Parathyroid adenoma (tissue), 2 donors: Measurements from ENCODE around the gene ASB14.

Source experiments
- H2AFZ ChIP-seq: fragments of 300-600 bp; sonication (generic); one replicate; pipeline ENCODE4 v1.7.0; 2017; ENCODE audit warnings: antibody characterized with exemption, mild to moderate bottlenecking
- H3K27ac ChIP-seq: fragments of 300-600 bp; sonication (generic); one replicate; pipeline ENCODE4 v1.7.0; 2017
- H3K27me3 ChIP-seq: fragments of 300-600 bp; sonication (generic); one replicate; pipeline ENCODE4 v1.7.0; 2017; ENCODE audit warnings: low read length; ENCODE audit not compliant: control insufficient read depth, insufficient read depth
- H3K36me3 ChIP-seq: fragments of 300-600 bp; sonication (generic); one replicate; pipeline ENCODE4 v1.7.0; 2017; ENCODE audit warnings: low read length; ENCODE audit not compliant: control insufficient read depth, insufficient read depth
- H3K4me1 ChIP-seq: fragments of 300-600 bp; sonication (generic); one replicate; pipeline ENCODE4 v1.7.0; 2017; ENCODE audit warnings: control low read depth
- H3K4me2 ChIP-seq: fragments of 300-600 bp; sonication (generic); one replicate; pipeline ENCODE4 v1.7.0; 2017; ENCODE audit warnings: low read length
- H3K4me3 ChIP-seq: fragments of 300-600 bp; sonication (generic); one replicate; pipeline ENCODE4 v1.7.0; 2017; ENCODE audit warnings: low read depth, low read length
- H3K79me2 ChIP-seq: fragments of 300-600 bp; sonication (generic); one replicate; pipeline ENCODE4 v1.7.0; 2017; ENCODE audit warnings: control low read depth
- H3K9ac ChIP-seq: fragments of 300-600 bp; sonication (generic); one replicate; pipeline ENCODE4 v1.7.0; 2017; ENCODE audit warnings: mild to moderate bottlenecking
- H3K9me3 ChIP-seq: fragments of 300-600 bp; sonication (generic); one replicate; pipeline ENCODE4 v1.7.0; 2017; ENCODE audit warnings: low read length; ENCODE audit not compliant: control insufficient read depth
- CTCF ChIP-seq: fragments of 300-600 bp; sonication (generic); IDR thresholded peaks from one replicate; pipeline ENCODE4 v1.7.0; 2017; ENCODE audit warnings: antibody characterized with exemption, mild to moderate bottlenecking
- donor health status: primary hyperparathyroidism.

Gene ASB14

GRCh38 chr3:57288403-57288802 lies 4.1 kb downstream of the ASB14 start:
- Histone ChIP-seq H2AFZ (no peak overlapping the region), H3K27ac (no peak overlapping the region), H3K4me3 (no peak overlapping the region), H3K79me2 (no peaks in the 10 kb centered on the region), H3K27me3 (no peaks in the 10 kb centered on the region), H3K9me3 (no peaks in the 10 kb centered on the region), H3K4me1 (no peaks in the 10 kb centered on the region), H3K36me3 (no peaks in the 10 kb centered on the region), H3K9ac (no peak overlapping the region), H3K4me2 (no peak overlapping the region)
- no peak for TF ChIP-seq CTCF

- no peak for TF ChIP-seq CTCF
These were observed 5.3 kb downstream of the ASB14 start for GRCh38 chr3:57287205-57287604.

GRCh38 chr3:57283334-57283733 lies 9.2 kb downstream of the ASB14 start:
- Histone ChIP-seq H3K4me1 (no peaks in the 10 kb centered on the region), H3K27me3 (no peaks in the 10 kb centered on the region), H3K9ac (no peak overlapping the region), H3K4me2 (no peak overlapping the region), H3K9me3 (no peaks in the 10 kb centered on the region), H2AFZ (no peak overlapping the region), H3K4me3 (no peak overlapping the region), H3K79me2 (no peaks in the 10 kb centered on the region), H3K27ac (no peak overlapping the region), H3K36me3 (no peaks in the 10 kb centered on the region)
- no peak for TF ChIP-seq CTCF

More at GRCh38 chr3:57287205-57287604, 5.3 kb downstream of the ASB14 start:
- H3K27ac ChIP-seq = no peak overlapping the region
- H3K4me1 ChIP-seq = no peaks in the 10 kb centered on the region
- H3K9ac ChIP-seq = no peak overlapping the region
- H3K9me3 ChIP-seq = no peaks in the 10 kb centered on the region
- no peak overlapping the region for H2AFZ ChIP-seq
- no peaks in the 10 kb centered on the region for H3K36me3 ChIP-seq
- no peak overlapping the region for H3K4me2 ChIP-seq
- no peaks in the 10 kb centered on the region for H3K27me3 ChIP-seq
- no peak overlapping the region for H3K4me3 ChIP-seq
- no peaks in the 10 kb centered on the region for H3K79me2 ChIP-seq

- H3K27me3 ChIP-seq = no peaks in the 10 kb centered on the region
- H3K27ac ChIP-seq = no peak overlapping the region
- H3K36me3 ChIP-seq = no peaks in the 10 kb centered on the region
- no peak overlapping the region for H3K9ac ChIP-seq
- no peaks in the 10 kb centered on the region for H3K4me1 ChIP-seq
- no peak for TF ChIP-seq CTCF
- H3K79me2 ChIP-seq = no peaks in the 10 kb centered on the region
- H3K9me3 ChIP-seq = no peaks in the 10 kb centered on the region
- H3K4me3 ChIP-seq = no peak overlapping the region
- H2AFZ ChIP-seq = no peak overlapping the region
- no peak overlapping the region for H3K4me2 ChIP-seq
These were observed 10.8 kb downstream of the ASB14 start for GRCh38 chr3:57281715-57282114.

- no peak overlapping the region for H3K27ac ChIP-seq
These were observed 12.8 kb downstream of the ASB14 start for GRCh38 chr3:57279685-57280084.

More at GRCh38 chr3:57279685-57280084, 12.8 kb downstream of the ASB14 start:
- no peaks in the 10 kb centered on the region for H3K27me3 ChIP-seq
- H2AFZ ChIP-seq = no peak overlapping the region
- no peaks in the 10 kb centered on the region for H3K4me1 ChIP-seq
- no peak overlapping the region for H3K4me2 ChIP-seq
- H3K79me2 ChIP-seq = no peaks in the 10 kb centered on the region
- H3K9me3 ChIP-seq = no peaks in the 10 kb centered on the region
- H3K4me3 ChIP-seq = no peak overlapping the region
- no peak overlapping the region for H3K9ac ChIP-seq
- TF ChIP-seq CTCF = no peak
- no peaks in the 10 kb centered on the region for H3K36me3 ChIP-seq
